Osteocyte (in vitro differentiated cells): ENCODE results near the gene CYFIP2. TPM values are rescaled to one million over a fixed set of nuclear protein-coding genes. Genes with fewer than 3 reads are reported as not detected.

Source experiments
- DNase-seq: peaks from one replicate; pipeline ENCODE4 v3.0.0; 2021; ENCODE audit warnings: mixed read lengths; ENCODE audit not compliant: unreplicated experiment; ENCODE audit errors: extremely low spot score
- H3K27ac Mint-ChIP-seq: one replicate; pipeline ENCODE4 v1.8.0; 2021; ENCODE audit warnings: mild to moderate bottlenecking, mixed read lengths; ENCODE audit not compliant: unreplicated experiment
- H3K27me3 Mint-ChIP-seq: one replicate; pipeline ENCODE4 v1.8.0; 2021; ENCODE audit warnings: mixed read lengths; ENCODE audit not compliant: unreplicated experiment
- H3K36me3 Mint-ChIP-seq: one replicate; pipeline ENCODE4 v1.8.0; 2021; ENCODE audit warnings: mixed read lengths; ENCODE audit not compliant: unreplicated experiment
- H3K4me1 Mint-ChIP-seq: one replicate; pipeline ENCODE4 v1.8.0; 2021; ENCODE audit warnings: mixed read lengths; ENCODE audit not compliant: unreplicated experiment
- H3K4me3 Mint-ChIP-seq: one replicate; pipeline ENCODE4 v1.8.0; 2021; ENCODE audit warnings: mild to moderate bottlenecking, moderate library complexity, mixed read lengths; ENCODE audit not compliant: unreplicated experiment
- H3K9me3 Mint-ChIP-seq: one replicate; pipeline ENCODE4 v1.8.0; 2021; ENCODE audit warnings: mixed read lengths; ENCODE audit not compliant: unreplicated experiment
- total RNA-seq: library from RNA; stranded (reverse); gene quantifications from 2 replicates; pipeline ENCODE4 v1.2.1, GENCODE V29; 2021
- TF ChIP-seq, protein P1 (sequence below): fragments of 200-600 bp; sonication (generic); IDR thresholded peaks from 2 replicates; pipeline ENCODE4 v1.5.0; 2021; ENCODE audit warnings: antibody characterized with exemption, mild to moderate bottlenecking, moderate library complexity

CYFIP2 gene
- total RNA-seq, 1 donor from 2014 or later = 26.4 TPM

DNA sequence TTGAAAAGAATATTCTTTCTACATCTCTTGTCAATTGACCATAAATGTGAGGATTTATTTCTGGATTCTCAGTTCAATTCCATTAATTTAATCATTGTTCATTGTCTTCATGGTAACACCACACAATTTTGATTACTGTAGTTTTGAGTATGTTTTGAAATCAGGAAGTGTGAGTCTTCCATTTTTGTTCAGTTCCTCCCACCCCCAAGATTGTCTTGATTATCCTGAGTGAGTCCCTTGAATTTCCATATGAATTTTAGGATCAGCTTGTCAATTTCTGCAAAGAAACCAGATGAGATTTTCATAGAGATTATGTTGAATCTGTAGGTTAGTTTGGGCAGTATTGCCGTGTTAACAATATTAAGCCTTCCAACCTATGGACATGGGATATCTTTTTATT lies 9.5 kb downstream of the CYFIP2 start:
- no peak overlapping the region for H3K27ac Mint-ChIP-seq
- TF ChIP-seq, protein P1, sequence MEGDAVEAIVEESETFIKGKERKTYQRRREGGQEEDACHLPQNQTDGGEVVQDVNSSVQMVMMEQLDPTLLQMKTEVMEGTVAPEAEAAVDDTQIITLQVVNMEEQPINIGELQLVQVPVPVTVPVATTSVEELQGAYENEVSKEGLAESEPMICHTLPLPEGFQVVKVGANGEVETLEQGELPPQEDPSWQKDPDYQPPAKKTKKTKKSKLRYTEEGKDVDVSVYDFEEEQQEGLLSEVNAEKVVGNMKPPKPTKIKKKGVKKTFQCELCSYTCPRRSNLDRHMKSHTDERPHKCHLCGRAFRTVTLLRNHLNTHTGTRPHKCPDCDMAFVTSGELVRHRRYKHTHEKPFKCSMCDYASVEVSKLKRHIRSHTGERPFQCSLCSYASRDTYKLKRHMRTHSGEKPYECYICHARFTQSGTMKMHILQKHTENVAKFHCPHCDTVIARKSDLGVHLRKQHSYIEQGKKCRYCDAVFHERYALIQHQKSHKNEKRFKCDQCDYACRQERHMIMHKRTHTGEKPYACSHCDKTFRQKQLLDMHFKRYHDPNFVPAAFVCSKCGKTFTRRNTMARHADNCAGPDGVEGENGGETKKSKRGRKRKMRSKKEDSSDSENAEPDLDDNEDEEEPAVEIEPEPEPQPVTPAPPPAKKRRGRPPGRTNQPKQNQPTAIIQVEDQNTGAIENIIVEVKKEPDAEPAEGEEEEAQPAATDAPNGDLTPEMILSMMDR = no peak
- no peaks in the 10 kb centered on the region for H3K9me3 Mint-ChIP-seq
- H3K4me3 Mint-ChIP-seq = no peak overlapping the region
- H3K27me3 Mint-ChIP-seq = no peaks in the 10 kb centered on the region
- H3K36me3 Mint-ChIP-seq = no peaks in the 10 kb centered on the region
- DNase-seq = no peak
- H3K4me1 Mint-ChIP-seq = peaks cover 5% of the 10 kb centered on the region

DNA sequence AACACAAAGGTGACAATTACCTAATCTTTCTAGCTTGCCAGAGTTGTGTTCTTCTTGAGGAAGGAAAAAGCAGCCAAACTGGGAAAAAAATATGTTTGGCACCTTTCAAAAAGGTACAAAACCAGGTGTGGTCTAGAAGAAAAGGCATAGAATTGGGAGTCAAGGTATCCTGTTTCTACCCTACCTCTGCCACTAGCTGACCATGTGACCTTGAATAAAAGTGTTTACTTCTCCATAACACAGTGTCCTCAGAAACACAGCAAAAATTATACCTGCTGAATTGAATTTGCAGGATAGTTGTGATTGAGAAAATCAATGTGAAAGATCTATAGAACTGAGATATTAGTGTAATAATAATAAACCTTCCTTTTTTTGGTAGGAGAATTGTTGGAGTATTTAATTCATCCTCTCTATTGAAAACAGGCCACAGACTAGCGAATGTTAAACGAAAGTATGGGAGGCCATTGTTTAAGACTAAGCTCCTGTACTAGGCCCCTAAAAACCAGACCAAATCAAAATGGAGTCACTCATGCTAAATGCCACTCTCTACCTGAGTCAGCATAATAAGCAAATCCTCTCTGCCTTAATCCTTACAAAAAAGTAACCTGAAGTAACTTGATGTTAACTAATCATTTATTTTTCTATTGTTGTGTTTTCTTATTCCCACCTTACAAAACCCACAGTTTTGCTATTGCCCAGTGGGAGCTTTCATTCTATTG lies 12.6 kb downstream of the CYFIP2 start:
- H3K9me3 Mint-ChIP-seq = no peaks in the 10 kb centered on the region
- DNase-seq = no peak
- H3K27me3 Mint-ChIP-seq = no peaks in the 10 kb centered on the region
- H3K4me3 Mint-ChIP-seq = no peak overlapping the region
- peaks cover 13% of the 10 kb centered on the region for H3K4me1 Mint-ChIP-seq
- no peak overlapping the region for H3K27ac Mint-ChIP-seq
- TF ChIP-seq, protein P1 = no peak
- H3K36me3 Mint-ChIP-seq = no peaks in the 10 kb centered on the region

DNA sequence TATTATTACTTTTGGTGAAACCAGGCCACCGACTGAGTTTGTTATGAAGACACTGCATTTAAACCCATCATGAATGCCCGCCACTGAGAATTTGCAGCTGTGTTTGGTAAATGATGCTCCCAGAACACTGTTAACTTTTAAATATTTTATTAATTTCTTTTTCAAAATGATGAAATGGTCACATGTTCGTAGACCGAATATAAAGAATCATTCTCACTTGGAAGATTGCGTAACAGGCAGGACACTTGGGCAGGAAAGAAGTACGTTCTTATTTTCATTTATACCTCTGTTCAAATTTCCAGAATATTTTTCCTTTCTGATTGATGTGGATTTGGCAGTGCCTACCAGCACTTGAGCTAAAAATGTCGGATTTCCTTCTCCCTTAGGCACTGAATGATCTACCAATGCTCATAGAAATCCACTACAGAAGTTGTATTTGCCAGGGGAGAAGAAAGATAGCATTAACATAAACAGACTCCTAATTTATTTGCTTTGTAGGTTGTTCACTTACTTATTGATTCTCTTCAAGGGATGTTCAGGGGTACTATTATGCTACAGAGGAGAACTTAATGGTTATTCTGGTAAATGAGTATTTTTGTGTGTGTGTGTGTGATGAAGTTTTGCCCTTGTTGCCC lies 13.8 kb downstream of the CYFIP2 start:
- no peaks in the 10 kb centered on the region for H3K9me3 Mint-ChIP-seq
- TF ChIP-seq, protein P1 = no peak
- H3K27ac Mint-ChIP-seq = no peak overlapping the region
- no peak overlapping the region for H3K4me3 Mint-ChIP-seq
- no peaks in the 10 kb centered on the region for H3K36me3 Mint-ChIP-seq
- peaks cover 13% of the 10 kb centered on the region for H3K4me1 Mint-ChIP-seq
- no peak for DNase-seq
- no peaks in the 10 kb centered on the region for H3K27me3 Mint-ChIP-seq

DNA sequence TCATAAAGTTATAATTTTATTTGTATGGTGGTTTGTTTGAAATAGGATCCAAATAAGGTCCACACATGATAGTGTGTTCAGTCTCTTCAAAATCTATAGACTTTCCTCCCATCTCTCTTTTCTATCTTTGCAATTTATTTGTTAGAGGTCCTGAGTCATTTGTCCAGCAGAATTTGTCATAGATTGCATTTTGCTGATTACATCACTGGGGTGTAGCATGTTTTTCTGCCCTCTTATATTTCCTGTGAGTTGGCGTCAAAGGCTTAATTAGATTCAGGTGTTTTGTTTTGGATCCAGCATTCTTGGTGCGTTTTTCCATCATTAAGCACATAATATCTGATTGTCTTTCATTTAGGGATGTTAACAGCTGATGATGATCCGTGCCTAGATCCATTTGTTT lies 15.0 kb downstream of the CYFIP2 start:
- Mint-ChIP-seq H3K36me3 (no peaks in the 10 kb centered on the region), H3K27me3 (no peaks in the 10 kb centered on the region), H3K4me1 (peaks cover 13% of the 10 kb centered on the region), H3K27ac (no peak overlapping the region), H3K4me3 (no peak overlapping the region), H3K9me3 (no peaks in the 10 kb centered on the region)
- no peak for DNase-seq
- TF ChIP-seq, protein P1 = no peak

DNA sequence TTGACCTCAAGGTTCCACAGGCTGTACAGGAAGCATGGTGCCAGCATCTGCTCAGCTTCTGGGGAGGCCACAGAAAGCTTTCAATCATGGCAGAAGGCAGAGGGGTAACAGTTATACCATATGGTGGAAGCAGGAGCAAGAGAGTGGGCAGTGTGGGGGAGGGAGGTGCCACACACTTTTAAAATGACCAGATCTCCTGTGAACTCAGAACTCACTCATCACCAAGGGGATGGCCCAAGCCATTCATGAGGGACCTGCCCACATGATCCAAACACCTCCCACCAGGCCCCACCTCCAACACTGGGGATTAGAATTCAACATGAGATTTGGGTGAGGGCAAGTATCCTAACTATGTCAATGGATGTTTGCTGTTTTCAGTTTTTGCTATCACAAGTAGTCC lies 16.2 kb downstream of the CYFIP2 start:
- no peak overlapping the region for H3K4me3 Mint-ChIP-seq
- H3K9me3 Mint-ChIP-seq = no peaks in the 10 kb centered on the region
- H3K27ac Mint-ChIP-seq = no peak overlapping the region
- DNase-seq = no peak
- H3K36me3 Mint-ChIP-seq = no peaks in the 10 kb centered on the region
- TF ChIP-seq, protein P1 = no peak
- peaks cover 15% of the 10 kb centered on the region for H3K4me1 Mint-ChIP-seq
- H3K27me3 Mint-ChIP-seq = no peaks in the 10 kb centered on the region
